Retinal pigment epithelial cell (primary cell): ENCODE data around the gene IARS1.

Experiments
- DNase-seq: peaks from one replicate; pipeline ENCODE4 v3.0.0-alpha.2; 2010; ENCODE audit warnings: low read depth
- H3K4me3 ChIP-seq: 2 replicates; pipeline ENCODE4 v1.5.1; 2011; ENCODE audit warnings: mild to moderate bottlenecking, low read length, control low read depth, moderate library complexity
- TF ChIP-seq, protein P1 (sequence below): conservative IDR thresholded peaks from 2 replicates; pipeline ENCODE4 v1.5.1; 2011; ENCODE audit warnings: low read depth, low read length, control low read depth, inconsistent platforms

The IARS1 gene

DNA sequence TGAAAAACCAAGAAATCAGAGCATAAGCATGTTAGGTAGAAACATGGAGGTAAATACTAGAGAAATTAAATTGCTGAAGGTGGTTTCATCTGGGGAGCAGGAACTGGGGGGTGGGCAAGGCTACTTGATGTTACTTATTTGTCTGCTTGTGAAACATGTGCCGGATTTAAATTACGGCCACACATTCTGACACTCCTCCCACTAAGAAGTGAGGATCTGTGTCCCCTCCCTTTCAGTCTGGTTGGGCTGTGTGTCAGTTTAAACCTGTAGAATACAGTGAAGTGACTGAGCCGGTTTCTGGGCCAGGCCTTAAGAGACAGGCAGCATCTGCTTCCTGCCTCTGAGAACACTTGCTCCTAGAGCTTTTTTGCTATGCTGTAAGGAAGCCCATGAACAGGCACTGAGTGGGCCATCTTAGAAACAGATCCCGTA, 2.3 kb upstream of the IARS1 start:
- no peak for DNase-seq
- H3K4me3 ChIP-seq, result no peak overlapping the region
- TF ChIP-seq, protein P1, sequence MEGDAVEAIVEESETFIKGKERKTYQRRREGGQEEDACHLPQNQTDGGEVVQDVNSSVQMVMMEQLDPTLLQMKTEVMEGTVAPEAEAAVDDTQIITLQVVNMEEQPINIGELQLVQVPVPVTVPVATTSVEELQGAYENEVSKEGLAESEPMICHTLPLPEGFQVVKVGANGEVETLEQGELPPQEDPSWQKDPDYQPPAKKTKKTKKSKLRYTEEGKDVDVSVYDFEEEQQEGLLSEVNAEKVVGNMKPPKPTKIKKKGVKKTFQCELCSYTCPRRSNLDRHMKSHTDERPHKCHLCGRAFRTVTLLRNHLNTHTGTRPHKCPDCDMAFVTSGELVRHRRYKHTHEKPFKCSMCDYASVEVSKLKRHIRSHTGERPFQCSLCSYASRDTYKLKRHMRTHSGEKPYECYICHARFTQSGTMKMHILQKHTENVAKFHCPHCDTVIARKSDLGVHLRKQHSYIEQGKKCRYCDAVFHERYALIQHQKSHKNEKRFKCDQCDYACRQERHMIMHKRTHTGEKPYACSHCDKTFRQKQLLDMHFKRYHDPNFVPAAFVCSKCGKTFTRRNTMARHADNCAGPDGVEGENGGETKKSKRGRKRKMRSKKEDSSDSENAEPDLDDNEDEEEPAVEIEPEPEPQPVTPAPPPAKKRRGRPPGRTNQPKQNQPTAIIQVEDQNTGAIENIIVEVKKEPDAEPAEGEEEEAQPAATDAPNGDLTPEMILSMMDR, result no peak

DNA sequence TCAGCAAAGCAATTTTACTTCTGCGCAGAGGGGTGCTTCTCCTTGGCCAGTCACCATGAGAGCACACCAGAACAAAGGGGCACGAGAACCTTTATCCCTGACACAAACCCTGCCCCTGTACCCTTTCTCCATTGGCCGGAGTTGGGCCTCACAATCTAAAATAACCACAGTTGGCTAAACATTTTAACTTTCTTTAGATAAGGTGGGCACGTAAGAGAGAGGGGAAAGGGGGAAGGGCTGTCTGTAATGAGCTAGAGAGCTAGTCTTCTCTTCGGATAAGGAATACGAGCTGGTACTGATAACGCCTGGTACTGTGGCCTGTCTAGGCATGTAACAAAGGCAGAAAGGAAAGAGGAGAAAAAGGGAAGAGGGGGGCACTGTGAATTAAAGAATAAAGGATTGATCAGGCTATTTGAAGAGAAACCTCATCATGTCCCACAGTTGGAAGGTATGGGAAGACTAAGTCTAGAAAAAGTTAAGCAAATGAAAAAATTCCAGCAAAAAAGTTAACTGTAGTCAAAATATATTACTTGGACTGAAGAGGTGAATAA, 1.8 kb upstream of the IARS1 start:
- no peak overlapping the region for H3K4me3 ChIP-seq
- no peak for DNase-seq
- TF ChIP-seq, protein P1, result no peak

- peak overlapping the region; percentile 96 for H3K4me3 ChIP-seq
- peak; percentile 10 for DNase-seq
- TF ChIP-seq, protein P1, result no peak
These were observed 790 bp upstream of the IARS1 start for GRCh38 chr9:92294297-92294676.

GRCh38 chr9:92293075-92293354, 482 bp downstream of the IARS1 start:
- TF ChIP-seq, protein P1, result no peak
- no peak for DNase-seq
- peak overlapping the region; percentile 96 for H3K4me3 ChIP-seq

DNA sequence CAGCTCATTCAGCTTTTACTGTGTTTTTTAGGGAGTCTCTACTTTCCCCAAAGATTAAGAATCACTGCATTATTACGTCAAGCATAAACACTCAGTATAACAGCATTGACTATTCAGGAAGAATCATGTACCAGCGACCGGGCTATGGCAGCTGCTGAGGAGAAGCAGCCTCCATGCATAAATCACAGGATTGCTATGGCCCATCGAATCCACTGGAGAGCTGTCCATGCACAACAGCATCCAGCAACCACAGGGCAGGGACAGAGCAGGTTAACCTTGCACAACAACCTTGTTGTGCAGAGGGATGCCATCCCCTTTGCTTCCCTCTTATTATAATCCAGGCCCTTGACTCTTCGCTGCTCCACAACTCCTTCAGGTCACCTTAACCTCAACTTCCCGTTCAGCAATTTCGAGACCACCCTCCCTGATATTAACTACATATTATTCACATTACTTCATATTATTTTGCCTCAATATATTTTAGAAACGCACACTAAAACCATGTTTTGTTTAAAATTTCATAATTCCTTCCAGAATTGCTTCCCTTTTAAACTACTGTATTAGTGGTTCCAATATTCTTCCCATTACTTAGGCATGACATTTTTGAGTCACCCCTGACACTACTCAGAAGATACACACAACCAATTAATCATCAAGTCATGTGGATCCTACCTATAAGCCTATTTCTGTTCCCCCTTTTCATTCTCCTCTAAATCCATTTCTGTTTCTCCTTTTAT, 991 bp downstream of the IARS1 start:
- TF ChIP-seq, protein P1, result no peak
- DNase-seq, result no peak

DNA sequence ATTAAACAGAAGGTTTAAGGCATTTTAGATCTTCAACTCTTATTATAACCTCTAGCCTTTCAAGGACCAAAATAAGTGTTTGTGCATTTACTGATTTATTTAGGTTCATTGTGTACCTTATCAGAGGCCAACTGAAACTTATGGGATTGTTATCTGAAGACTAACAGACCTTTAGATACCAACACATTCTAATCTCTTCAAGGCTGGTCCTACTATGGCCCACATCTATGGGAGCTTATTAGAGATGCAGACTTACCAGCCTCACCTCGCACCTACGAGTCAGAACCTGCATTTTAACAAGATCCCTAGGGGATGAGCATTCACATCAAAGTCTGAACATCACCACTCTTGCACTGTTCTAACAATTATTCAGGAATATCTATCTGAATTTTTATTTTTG, 1.9 kb downstream of the IARS1 start:
- no peak for DNase-seq
- TF ChIP-seq, protein P1, result no peak
- no peak overlapping the region for H3K4me3 ChIP-seq

More for the DNA sequence above, 991 bp downstream of the IARS1 start:
- H3K4me3 ChIP-seq, result peak overlapping the region; percentile 96

GRCh38 chr9:92290785-92291429, 2.6 kb downstream of the IARS1 start:
- TF ChIP-seq, protein P1, result no peak
- DNase-seq, result no peak
- H3K4me3 ChIP-seq, result no peak overlapping the region
